GM04503 (cell line): Measurements from ENCODE around the gene ADAMTS15.

Source experiments
- DNase-seq: peaks from one replicate; pipeline ENCODE4 v3.0.0-alpha.2; 2012; ENCODE audit warnings: low read depth

ADAMTS15 gene

DNA sequence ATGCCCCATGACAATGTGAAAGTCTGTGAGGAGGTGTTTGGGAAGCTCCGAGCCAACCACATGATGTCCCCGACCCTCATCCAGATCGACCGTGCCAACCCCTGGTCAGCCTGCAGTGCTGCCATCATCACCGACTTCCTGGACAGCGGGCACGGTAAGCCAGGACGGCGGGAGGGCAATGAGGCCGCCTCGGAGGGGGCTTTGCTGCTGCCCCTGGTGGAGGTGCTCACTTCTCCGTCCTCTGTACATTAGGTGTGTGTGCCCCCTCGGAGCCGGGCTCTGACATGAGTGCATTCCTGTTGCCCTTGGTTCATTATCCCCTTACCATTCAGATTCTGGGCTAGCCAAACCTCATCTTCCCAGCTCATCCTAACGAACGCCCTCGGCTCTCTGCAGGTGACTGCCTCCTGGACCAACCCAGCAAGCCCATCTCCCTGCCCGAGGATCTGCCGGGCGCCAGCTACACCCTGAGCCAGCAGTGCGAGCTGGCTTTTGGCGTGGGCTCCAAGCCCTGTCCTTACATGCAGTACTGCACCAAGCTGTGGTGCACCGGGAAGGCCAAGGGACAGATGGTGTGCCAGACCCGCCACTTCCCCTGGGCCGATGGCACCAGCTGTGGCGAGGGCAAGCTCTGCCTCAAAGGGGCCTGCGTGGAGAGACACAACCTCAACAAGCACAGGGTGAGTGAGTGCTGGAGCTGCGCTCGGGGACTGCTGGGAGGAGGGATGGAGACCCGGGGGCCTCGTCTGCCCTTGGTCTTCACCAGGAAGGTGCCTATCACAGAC is 13.8 kb downstream of the ADAMTS15 start:
- DNase-seq = no peak

DNA sequence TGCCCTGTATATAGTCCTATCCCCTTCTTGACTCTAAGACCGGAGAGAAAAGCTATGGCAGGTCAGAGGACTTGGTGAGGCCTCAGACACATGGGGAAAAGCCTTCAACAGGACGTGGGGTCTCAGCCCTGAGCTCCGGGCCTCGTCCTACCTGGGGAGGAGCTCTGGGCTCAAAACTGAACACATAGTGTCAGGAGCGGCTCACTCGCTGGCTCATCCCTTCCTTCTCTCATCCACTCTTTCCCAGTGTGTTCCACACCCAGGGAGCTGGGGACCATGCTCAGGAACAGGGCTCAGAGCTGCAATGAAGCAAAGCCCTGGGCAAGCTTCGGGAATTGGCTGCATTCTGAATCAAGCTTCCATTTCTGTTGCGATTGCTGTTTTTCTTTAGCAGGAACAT is 14.5 kb downstream of the ADAMTS15 start:
- no peak for DNase-seq

DNA sequence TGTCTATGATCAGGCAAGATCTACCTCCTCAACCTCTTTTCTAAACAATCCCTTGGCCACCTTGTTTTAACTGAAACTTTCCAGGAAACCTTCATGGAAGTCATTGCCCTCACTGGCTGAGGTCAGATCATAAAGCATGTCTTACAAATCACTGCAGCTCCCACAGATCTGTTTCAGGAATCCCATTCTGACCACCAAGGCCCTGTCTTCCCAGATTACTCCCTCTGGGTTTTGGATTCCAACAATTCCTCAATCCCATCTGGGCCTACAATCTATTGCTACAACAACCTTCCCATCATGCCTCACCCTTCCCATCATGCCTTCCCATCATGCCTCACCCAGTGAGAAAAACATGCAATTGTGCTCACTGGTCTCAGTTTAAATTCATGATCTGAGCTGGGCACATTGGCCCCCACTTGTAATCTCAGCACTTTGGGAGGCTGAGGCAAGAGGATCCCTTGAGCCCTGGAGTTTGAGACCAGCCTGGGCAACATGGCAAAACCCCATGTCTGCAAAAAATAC is 15.9 kb downstream of the ADAMTS15 start:
- peak; percentile 68 for DNase-seq

DNA sequence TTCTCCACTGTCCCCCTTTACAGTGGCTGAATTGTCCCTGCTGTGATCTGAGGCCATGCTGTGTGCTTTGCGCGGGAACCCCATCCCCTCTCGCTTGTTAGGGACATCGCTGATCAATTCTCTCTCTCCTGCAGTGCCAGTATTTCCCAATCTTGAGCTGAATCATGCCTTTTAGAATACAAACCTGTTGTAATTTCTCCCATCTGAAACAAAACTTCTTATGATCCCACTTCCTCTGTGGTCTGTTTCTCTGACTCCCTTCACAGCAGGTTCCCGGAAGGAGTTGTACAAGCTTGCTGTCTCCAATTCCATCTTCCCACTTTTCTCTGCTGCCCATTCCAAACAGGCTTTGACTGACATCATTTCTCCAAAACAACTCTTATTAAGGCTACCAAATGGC is 16.8 kb downstream of the ADAMTS15 start:
- DNase-seq = no peak

DNA sequence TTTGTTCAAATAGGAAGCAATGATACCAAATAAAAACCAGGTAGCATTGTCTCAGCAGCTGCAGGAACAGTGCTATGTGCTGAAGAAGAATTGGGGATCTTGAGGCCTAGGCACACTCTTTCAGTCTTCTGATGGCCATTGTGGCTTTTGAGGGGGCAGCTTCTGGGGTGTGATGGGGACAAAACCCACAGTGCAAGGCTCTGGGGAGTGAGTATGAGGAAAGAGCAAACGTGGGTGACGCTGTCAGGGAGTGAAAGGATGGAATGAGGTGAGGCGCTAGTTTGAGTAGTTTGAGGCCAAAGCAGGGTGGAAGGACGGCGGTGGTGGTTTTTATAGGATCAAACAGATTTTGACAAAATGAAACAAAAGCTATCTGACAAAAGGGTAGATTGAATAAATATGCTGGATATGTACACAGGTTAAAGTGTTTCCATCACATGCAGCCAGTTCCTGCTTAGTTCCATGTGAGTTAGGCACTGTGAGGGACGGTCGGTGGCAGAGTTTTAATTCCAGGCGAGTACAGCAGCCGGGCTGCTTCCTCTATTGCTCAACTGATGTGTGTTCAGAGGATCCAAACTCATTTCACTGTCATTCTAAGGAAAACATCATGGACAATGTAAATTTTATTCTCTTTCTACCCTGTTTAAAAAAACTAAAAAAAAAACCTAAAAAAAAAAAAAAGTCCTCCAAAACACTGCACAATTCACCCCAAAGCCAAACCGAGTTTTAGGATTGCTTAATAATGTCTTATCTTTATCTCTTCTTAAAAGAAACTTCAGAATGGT is 18.9 kb downstream of the ADAMTS15 start:
- DNase-seq = no peak

DNA sequence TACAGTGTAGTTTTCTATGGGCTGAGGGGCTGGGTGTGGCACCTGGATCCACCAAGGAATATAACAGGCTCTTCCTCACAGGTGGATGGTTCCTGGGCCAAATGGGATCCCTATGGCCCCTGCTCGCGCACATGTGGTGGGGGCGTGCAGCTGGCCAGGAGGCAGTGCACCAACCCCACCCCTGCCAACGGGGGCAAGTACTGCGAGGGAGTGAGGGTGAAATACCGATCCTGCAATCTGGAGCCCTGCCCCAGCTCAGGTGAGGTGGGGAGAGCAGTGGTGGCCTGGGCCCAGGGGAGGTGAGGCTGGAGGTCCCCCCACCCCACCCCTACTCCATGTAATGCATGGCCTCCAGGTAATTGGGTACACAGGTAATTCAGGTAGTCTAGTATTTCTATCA is 20.7 kb downstream of the ADAMTS15 start:
- no peak for DNase-seq

DNA sequence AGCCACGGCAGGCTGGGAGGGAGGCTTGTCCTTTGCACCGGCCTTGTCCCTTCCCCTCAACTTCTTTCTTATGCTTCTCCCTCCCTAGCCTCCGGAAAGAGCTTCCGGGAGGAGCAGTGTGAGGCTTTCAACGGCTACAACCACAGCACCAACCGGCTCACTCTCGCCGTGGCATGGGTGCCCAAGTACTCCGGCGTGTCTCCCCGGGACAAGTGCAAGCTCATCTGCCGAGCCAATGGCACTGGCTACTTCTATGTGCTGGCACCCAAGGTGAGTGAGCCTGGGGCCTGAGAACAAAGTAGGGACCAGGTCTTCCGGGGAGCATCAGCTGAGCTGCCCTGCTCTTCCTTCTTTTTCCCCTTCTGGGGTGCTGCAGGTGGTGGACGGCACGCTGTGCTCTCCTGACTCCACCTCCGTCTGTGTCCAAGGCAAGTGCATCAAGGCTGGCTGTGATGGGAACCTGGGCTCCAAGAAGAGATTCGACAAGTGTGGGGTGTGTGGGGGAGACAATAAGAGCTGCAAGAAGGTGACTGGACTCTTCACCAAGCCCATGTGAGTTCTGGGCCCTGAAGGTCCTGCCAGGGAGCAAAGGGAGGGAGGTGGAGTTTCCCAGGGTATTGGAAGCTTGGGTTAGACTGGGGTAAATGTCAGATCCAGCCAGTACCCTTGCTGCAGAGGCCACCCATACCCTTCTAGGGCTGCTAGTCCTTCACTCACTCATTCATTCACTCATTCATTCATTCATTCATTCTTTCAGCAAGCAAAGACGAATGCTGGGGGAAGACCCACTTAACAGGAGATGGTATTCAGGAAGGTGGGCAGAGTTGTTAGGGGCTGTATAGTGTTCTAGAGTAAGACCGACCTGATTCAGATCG is 22.6 kb downstream of the ADAMTS15 start:
- DNase-seq = no peak

DNA sequence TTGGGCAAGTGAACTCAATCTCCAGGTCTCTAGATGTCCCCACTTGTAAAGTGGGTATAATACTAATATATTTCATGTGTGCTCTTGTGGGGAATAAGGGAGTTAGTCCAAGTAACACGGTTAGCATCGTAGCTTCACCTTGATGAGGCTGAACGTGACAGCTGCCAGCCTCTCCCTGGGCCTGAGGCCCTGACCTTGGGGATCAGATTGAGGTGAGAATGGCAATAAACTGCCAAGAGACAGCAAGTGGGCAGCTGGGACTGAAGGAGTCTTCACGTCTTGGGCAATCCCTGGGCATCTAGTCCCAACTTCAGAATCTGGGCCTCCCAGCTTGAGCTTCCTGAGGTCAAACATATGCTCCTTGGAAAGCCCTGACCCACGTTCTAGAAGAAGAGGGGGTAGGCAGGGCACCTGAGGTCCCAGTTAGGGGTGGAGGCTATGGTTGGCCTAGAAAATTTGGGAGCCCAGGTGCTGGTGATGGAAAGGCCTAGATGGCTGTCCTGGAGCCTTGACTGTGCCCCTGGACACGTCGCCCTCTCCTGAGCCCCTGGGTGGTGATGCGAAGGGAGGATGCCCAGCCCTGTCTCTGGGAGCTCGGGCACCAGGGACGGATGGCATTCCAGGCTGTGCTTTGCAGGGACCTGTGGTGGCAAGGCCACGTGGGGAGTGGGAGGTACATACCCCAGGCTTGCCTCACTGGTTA is 23.4 kb downstream of the ADAMTS15 start:
- no peak for DNase-seq

DNA sequence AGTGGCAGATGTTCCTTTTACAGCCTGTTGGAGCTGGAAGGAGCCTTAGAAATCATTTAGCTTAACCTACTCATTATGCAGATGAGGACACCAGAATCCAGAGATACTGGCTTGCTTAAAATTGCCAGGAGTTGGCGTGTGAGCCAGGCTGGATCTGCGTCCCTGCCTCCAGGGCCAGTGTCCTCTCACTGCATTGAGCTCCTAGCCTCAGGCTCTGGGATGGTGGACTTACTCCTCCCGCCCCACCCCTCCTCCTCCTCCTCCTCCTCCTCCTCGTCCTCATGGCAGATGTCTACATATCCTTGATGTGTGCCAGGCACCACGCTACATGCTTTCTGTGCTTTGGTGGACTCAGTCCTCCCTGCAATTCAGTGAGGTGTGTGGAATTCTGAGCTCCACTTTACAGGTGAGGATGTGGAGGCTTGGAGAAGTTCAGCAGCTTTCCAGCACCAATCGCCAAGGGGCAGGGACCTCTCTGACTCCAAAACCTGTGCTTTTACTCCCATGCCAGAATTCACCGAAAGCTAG is 24.1 kb downstream of the ADAMTS15 start:
- no peak for DNase-seq

DNA sequence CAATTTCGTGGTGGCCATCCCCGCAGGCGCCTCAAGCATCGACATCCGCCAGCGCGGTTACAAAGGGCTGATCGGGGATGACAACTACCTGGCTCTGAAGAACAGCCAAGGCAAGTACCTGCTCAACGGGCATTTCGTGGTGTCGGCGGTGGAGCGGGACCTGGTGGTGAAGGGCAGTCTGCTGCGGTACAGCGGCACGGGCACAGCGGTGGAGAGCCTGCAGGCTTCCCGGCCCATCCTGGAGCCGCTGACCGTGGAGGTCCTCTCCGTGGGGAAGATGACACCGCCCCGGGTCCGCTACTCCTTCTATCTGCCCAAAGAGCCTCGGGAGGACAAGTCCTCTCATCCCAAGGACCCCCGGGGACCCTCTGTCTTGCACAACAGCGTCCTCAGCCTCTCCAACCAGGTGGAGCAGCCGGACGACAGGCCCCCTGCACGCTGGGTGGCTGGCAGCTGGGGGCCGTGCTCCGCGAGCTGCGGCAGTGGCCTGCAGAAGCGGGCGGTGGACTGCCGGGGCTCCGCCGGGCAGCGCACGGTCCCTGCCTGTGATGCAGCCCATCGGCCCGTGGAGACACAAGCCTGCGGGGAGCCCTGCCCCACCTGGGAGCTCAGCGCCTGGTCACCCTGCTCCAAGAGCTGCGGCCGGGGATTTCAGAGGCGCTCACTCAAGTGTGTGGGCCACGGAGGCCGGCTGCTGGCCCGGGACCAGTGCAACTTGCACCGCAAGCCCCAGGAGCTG is 24.8 kb downstream of the ADAMTS15 start:
- no peak for DNase-seq

DNA sequence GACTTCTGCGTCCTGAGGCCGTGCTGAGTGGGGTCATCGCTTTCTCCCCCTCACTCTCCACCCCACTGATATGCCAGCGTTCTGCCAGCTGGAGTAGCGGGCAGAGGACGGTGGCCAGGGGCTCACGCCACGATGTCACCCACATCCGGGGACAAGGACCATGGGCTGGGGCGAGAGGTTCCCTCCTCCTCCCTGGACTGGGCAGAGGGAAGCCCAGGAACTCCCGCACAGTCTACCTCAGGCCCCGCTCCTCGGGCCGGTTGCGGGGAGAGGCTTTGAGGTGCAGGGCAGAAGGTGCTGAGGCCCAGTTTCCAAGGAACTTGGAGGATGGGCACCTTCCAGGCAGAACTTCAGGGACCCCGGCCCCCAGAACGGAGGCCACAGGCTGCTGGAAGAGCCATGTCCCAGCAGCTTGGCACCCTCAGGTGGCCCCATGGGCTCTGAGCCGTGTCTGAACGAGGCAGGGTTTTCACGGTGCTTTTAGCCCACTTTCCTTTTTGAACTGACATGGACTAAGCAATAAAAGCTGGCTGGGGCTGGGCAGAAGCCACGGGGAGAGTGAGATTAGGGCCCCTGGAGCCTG is 25.4 kb downstream of the ADAMTS15 start:
- DNase-seq = no peak

DNA sequence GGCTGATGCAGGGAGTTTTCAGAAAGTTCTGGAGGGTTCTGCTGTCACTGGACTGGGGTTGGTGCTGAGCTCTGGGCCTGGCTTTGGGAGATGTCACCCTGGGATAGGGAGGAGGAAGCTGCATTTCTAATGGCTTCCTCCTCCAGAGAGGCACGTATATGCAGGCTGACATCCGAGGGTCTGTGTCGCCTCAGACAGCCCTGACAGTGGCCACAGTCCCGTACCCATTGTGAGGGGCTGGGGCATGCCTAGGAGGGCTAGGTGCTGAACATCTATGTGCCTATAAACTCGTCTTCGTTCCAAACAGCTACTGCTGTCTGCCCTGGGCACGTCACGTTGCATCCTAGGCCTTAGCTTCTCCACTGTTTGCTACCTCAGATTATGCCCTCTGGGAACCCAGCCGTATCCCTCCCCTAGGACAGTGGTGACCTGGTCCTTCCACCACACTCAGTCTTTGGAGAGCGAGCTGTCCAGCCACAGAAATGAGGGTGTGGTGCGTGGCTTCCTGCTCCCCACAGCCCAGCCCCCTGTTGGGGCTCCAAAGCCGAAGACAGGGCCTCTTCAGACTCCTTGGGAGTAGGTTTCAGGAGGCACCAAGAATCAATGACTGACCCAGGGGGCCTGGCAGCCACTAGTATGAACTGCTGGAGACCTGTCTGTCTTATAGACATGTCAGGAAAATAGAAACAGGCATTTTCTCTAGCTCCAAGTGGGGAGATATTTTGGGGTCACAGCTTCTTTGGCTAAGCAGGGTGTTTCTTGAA is 26.4 kb downstream of the ADAMTS15 start:
- DNase-seq = no peak

DNA sequence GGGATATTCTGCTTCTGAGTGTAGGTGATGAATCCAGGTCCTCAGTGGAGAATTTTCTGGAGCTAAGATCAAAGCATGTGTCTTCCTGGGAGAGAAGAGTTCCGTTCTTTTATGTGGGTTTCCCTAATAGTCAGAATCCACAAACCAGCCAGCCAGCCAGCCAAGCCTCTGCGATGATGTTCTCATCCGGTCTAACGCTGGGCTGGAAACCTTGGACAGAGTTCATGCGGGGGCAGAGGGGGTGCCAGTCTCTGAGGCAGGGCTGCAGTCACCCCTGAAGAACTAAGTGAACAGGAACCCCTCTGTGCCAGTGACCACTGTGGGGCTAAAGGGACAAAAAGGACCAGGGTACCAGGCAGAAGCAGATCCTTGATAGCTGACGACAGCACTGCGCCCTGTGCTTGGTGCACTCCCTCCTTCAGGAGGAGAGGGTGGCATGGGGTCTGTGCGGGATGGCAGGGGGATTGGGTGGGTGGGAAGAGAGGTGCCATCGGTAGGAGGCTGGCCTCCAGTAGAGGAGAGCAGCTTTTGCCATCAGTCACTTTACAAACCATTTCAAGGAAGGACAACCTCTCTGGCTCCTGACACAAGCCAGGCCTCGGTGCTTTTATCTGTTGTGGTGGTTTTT is 27.1 kb downstream of the ADAMTS15 start:
- no peak for DNase-seq

DNA sequence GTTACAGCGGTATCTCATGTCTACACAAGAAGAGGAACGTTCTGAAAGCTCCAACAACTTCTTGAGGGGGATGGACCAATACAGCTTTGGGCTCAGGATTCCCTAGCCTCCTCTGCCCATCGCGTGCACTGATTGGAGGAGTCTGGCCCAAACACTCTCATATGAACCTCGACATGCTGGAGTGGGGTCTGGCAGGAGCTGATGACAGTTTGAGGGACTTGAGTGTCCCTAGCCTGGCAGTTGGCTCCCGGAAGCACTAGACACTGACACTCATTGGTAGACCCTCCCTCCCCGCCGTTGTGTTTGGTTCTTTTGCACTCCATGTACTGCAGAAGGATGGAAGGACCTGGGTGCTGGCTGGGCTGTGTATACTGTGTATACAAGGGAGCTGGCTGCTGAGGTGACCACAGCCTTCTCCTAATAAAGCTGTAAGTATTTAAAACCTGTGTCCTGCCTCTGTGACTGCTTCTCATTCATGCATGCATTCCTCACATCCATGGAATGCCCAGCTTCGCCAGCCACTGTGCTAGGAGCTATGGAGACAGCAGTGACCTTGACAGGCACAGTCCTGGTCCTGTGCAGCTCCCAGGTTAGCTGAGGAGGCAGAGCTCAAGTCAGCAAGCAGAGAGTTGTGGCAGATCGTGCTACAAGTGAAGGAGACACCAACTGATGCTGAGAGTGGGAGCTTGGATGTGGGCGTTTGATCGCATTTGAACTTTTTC is 27.9 kb downstream of the ADAMTS15 start:
- no peak for DNase-seq

DNA sequence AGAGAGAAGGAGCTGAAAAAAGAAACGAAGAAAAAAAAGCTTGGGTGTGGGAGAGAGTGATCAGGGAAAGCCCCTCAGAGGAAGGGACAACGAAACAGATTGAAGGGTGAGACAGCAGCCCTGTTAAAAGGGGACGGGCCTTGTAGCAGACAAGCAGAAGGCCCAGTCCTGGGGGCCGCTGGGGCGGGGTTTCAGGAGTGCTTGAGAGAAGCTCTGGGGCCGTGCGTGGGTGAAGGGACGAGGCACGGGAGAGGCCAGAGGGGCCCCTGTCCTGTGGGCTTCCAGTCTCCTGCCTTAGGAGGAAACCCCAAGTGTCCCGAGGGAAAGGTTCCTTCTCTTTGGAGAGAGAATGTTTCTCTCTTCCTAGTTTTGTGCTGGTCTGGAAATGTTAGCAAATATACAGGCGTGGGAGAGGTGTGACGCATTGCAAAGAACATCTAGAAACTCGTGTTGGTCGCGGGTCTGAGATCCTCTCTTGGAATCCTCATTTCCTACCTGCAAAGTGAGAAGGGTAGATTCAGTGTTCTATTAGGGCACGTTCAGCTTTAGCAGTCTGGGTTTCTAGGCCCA is 28.6 kb downstream of the ADAMTS15 start:
- no peak for DNase-seq

DNA sequence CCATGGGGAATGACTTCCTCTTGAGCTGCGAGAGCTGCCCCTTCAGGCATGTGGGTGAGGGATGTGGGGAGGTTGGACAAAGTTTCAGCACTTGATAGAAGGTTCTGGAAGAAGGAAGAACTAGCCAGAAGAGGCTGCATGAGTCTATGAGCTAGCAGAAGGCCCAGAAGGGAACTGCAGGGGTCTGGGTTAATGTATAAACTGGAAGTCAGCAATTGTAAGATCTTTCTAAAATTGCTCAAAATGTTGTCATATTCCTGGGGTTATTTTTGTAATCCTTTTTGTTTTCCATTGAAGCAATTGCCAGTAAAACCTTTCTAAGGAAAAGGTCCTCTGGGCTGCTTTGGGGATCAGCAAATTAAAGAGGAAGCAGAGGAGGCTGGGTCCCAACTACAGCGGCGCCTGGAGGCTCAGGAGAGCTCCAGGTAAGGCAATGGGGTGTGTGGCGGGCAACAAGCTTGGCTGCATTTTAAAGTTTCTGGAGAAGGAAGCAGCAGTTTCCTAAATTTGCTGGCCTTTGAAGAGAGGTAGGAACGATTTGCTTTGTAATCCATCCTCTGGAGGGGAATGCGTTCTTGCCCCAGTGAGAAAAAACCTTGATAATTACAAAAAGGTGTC is 29.2 kb downstream of the ADAMTS15 start:
- no peak for DNase-seq

DNA sequence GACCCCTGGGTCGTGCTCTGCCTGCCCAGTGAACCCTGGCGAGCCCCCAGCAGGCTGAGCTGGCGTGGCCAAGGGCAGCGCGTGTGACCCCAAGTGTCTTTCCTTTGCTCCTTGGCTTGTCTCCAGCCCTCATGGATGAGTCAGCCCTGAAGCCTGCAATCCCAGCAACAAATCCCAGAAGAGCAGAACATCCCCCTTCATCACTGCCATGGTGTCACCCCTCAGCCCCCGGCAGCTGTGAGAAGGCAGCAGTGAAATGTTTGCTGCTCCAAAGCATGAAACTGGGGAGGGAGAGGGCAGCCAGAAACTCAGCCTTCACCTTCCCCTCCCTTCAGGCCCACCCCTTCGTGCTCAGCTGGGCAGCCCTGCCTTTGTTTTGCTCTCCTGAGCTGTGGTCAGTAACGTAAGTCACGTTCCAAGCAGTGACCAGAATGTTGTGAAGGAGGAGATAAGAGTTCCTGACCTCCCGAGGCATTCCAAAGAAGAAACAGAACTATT is 29.8 kb downstream of the ADAMTS15 start:
- DNase-seq = peak; percentile 85
